OCI-LY3 (cell line): ENCODE measurements around the gene TMEM267.
"Not testable (repeated sequence)": the region's sequence is repeated elsewhere in the genome, so short reads cannot be mapped to it uniquely, and the experiment has no call there.

Experiments used
- CTCF ChIP-seq: fragments of 200-600, 300-600 bp; sonication (generic); IDR thresholded peaks from 2 replicates; pipeline ENCODE4 v1.5.1; 2014; ENCODE audit warnings: antibody characterized with exemption, low read length, low read depth
- EZH2phosphoT487 ChIP-seq: fragments of 200-600 bp; shearing (Covaris generic); IDR thresholded peaks from 2 replicates; pipeline ENCODE4 v1.6.1; 2018; ENCODE audit warnings: antibody characterized with exemption, mixed run types, low read depth

- TF ChIP-seq CTCF, EZH2phosphoT487: not testable (repeated sequence)
Observed at GRCh38 chr5:43441575-43441974, 42.1 kb downstream of the TMEM267 start.
